Ecto neural progenitor cell (in vitro differentiated cells): Measurements from ENCODE around the gene GFRA1.

Source experiments
- DNase-seq: peaks from one replicate; pipeline ENCODE4 v3.0.0-alpha.2; 2018; ENCODE audit warnings: low spot score

GFRA1 gene

GRCh38 chr10:116101616-116102315, 171.2 kb downstream of the GFRA1 start:
- DNase-seq: no peak

- no peak for DNase-seq
These were observed 172.0 kb downstream of the GFRA1 start for GRCh38 chr10:116100984-116101383.

GRCh38 chr10:116099023-116099420, 174.0 kb downstream of the GFRA1 start:
- no peak for DNase-seq

GRCh38 chr10:116098411-116099022, 174.5 kb downstream of the GFRA1 start:
- DNase-seq: no peak

GRCh38 chr10:116097239-116097784, 175.7 kb downstream of the GFRA1 start:
- no peak for DNase-seq

- no peak for DNase-seq
These were observed 176.5 kb downstream of the GFRA1 start for GRCh38 chr10:116096526-116096925.

GRCh38 chr10:116094356-116094755, 178.7 kb downstream of the GFRA1 start:
- no peak for DNase-seq

GRCh38 chr10:116093031-116093430, 180.0 kb downstream of the GFRA1 start:
- no peak for DNase-seq

- DNase-seq: no peak
These were observed 184.0 kb downstream of the GFRA1 start for GRCh38 chr10:116088985-116089384.

- no peak for DNase-seq
These were observed 187.7 kb downstream of the GFRA1 start for GRCh38 chr10:116085323-116085722.

GRCh38 chr10:116084161-116084560, 188.8 kb downstream of the GFRA1 start:
- no peak for DNase-seq

GRCh38 chr10:116083226-116083762, 189.7 kb downstream of the GFRA1 start:
- no peak for DNase-seq

GRCh38 chr10:116082762-116083161, 190.2 kb downstream of the GFRA1 start:
- no peak for DNase-seq

GRCh38 chr10:116082206-116082605, 190.8 kb downstream of the GFRA1 start:
- DNase-seq: no peak

GRCh38 chr10:116080553-116080952, 192.5 kb downstream of the GFRA1 start:
- DNase-seq: no peak

GRCh38 chr10:116079355-116079754, 193.7 kb downstream of the GFRA1 start:
- DNase-seq: no peak

- DNase-seq: no peak
These were observed 196.4 kb downstream of the GFRA1 start for GRCh38 chr10:116076621-116077020.

GRCh38 chr10:116073510-116073909, 199.5 kb downstream of the GFRA1 start:
- DNase-seq: no peak

- DNase-seq: no peak
These were observed 200.0 kb downstream of the GFRA1 start for GRCh38 chr10:116073001-116073400.

- no peak for DNase-seq
These were observed 201.4 kb downstream of the GFRA1 start for GRCh38 chr10:116071453-116072148.

GRCh38 chr10:116070743-116071320, 202.2 kb downstream of the GFRA1 start:
- DNase-seq: no peak

- DNase-seq: no peak
These were observed 203.2 kb downstream of the GFRA1 start for GRCh38 chr10:116069856-116070255.
